HEK293 (cell line): Measurements from ENCODE around the gene BANF2.

ENCODE experiments used
- ATF2 ChIP-seq: fragments of 450-650 bp; formaldehyde crosslinking; IDR thresholded peaks from 2 replicates; pipeline ENCODE4 v1.5.1; 2016; ENCODE audit warnings: missing biosample characterization, missing genetic modification characterization, low read depth
- OSR2 ChIP-seq: fragments of 450-650 bp; formaldehyde crosslinking; IDR thresholded peaks from 2 replicates; pipeline ENCODE4 v1.5.1; 2016; ENCODE audit warnings: missing biosample characterization, missing genetic modification characterization
- PATZ1 ChIP-seq: fragments of 450-650 bp; formaldehyde crosslinking; IDR thresholded peaks from 2 replicates; pipeline ENCODE4 v1.5.1; 2016; ENCODE audit warnings: missing biosample characterization, missing genetic modification characterization
- PBX3 ChIP-seq: sonication (generic); formaldehyde crosslinking; IDR thresholded peaks from 2 replicates; pipeline ENCODE4 v1.8.1; 2022; ENCODE audit warnings: mild to moderate bottlenecking, moderate library complexity, missing genetic modification reagents
- YY1 ChIP-seq: fragments of 450-650 bp; formaldehyde crosslinking; IDR thresholded peaks from 2 replicates; pipeline ENCODE4 v1.5.1; 2018; ENCODE audit warnings: missing biosample characterization, missing genetic modification characterization
- ZBTB17 ChIP-seq: fragments of 450-650 bp; formaldehyde crosslinking; IDR thresholded peaks from 2 replicates; pipeline ENCODE4 v1.5.1; 2016; ENCODE audit warnings: missing biosample characterization, missing genetic modification characterization
- ZBTB21 ChIP-seq: fragments of 450-650 bp; formaldehyde crosslinking; IDR thresholded peaks from 2 replicates; pipeline ENCODE4 v1.5.1; 2017; ENCODE audit warnings: missing biosample characterization, missing genetic modification characterization
- ZNF354C ChIP-seq: fragments of 450-650 bp; formaldehyde crosslinking; IDR thresholded peaks from 2 replicates; pipeline ENCODE4 v1.5.1; 2016; ENCODE audit warnings: missing biosample characterization, missing genetic modification characterization, low read depth, borderline replicate concordance
- ZNF677 ChIP-seq: fragments of 450-650 bp; IDR thresholded peaks from 2 replicates; pipeline ENCODE4 v1.5.0; 2018; ENCODE audit warnings: missing biosample characterization, mild to moderate bottlenecking, missing genetic modification characterization, moderate library complexity
- ZNF830 ChIP-seq: fragments of 450-650 bp; IDR thresholded peaks from 2 replicates; pipeline ENCODE4 v1.5.0; 2018; ENCODE audit warnings: missing biosample characterization, missing genetic modification characterization, low read depth, mild to moderate bottlenecking, moderate library complexity
- ZSCAN18 ChIP-seq: fragments of 450-650 bp; formaldehyde crosslinking; IDR thresholded peaks from 2 replicates; pipeline ENCODE4 v1.5.1; 2016; ENCODE audit warnings: missing biosample characterization, missing genetic modification characterization
- TF ChIP-seq, protein P1 (sequence below): fragments of 450-650 bp; formaldehyde crosslinking; IDR thresholded peaks from 2 replicates; pipeline ENCODE4 v1.5.1; 2016; ENCODE audit warnings: missing biosample characterization, missing genetic modification characterization
- TF ChIP-seq, protein P2 (sequence below): fragments of 450-650 bp; IDR thresholded peaks from 2 replicates; pipeline ENCODE4 v1.5.1; 2018; ENCODE audit warnings: missing biosample characterization, mild to moderate bottlenecking, missing genetic modification characterization
- TF ChIP-seq, protein P3 (sequence below): fragments of 450-650 bp; formaldehyde crosslinking; IDR thresholded peaks from 2 replicates; pipeline ENCODE4 v1.5.1; 2016; ENCODE audit warnings: missing biosample characterization, missing genetic modification characterization

- TF ChIP-seq ZNF830 (tag by site-specific recombination) (no peak), ZNF677 (no peak), OSR2 (no peak), PBX3 (CRISPR knock-in tag) (no peak), YY1 (tag by site-specific recombination) (no peak), ZSCAN18 (tag by site-specific recombination) (no peak), ZNF354C (no peak), ZBTB21 (no peak), ATF2 (no peak), ZBTB17 (tag by site-specific recombination) (no peak), PATZ1 (tag by site-specific recombination) (no peak)
- TF ChIP-seq, protein P1, sequence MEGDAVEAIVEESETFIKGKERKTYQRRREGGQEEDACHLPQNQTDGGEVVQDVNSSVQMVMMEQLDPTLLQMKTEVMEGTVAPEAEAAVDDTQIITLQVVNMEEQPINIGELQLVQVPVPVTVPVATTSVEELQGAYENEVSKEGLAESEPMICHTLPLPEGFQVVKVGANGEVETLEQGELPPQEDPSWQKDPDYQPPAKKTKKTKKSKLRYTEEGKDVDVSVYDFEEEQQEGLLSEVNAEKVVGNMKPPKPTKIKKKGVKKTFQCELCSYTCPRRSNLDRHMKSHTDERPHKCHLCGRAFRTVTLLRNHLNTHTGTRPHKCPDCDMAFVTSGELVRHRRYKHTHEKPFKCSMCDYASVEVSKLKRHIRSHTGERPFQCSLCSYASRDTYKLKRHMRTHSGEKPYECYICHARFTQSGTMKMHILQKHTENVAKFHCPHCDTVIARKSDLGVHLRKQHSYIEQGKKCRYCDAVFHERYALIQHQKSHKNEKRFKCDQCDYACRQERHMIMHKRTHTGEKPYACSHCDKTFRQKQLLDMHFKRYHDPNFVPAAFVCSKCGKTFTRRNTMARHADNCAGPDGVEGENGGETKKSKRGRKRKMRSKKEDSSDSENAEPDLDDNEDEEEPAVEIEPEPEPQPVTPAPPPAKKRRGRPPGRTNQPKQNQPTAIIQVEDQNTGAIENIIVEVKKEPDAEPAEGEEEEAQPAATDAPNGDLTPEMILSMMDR: no peak
- TF ChIP-seq, protein P2, sequence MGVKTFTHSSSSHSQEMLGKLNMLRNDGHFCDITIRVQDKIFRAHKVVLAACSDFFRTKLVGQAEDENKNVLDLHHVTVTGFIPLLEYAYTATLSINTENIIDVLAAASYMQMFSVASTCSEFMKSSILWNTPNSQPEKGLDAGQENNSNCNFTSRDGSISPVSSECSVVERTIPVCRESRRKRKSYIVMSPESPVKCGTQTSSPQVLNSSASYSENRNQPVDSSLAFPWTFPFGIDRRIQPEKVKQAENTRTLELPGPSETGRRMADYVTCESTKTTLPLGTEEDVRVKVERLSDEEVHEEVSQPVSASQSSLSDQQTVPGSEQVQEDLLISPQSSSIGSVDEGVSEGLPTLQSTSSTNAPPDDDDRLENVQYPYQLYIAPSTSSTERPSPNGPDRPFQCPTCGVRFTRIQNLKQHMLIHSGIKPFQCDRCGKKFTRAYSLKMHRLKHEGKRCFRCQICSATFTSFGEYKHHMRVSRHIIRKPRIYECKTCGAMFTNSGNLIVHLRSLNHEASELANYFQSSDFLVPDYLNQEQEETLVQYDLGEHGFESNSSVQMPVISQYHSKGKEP (tag by site-specific recombination): no peak
- TF ChIP-seq, protein P3, sequence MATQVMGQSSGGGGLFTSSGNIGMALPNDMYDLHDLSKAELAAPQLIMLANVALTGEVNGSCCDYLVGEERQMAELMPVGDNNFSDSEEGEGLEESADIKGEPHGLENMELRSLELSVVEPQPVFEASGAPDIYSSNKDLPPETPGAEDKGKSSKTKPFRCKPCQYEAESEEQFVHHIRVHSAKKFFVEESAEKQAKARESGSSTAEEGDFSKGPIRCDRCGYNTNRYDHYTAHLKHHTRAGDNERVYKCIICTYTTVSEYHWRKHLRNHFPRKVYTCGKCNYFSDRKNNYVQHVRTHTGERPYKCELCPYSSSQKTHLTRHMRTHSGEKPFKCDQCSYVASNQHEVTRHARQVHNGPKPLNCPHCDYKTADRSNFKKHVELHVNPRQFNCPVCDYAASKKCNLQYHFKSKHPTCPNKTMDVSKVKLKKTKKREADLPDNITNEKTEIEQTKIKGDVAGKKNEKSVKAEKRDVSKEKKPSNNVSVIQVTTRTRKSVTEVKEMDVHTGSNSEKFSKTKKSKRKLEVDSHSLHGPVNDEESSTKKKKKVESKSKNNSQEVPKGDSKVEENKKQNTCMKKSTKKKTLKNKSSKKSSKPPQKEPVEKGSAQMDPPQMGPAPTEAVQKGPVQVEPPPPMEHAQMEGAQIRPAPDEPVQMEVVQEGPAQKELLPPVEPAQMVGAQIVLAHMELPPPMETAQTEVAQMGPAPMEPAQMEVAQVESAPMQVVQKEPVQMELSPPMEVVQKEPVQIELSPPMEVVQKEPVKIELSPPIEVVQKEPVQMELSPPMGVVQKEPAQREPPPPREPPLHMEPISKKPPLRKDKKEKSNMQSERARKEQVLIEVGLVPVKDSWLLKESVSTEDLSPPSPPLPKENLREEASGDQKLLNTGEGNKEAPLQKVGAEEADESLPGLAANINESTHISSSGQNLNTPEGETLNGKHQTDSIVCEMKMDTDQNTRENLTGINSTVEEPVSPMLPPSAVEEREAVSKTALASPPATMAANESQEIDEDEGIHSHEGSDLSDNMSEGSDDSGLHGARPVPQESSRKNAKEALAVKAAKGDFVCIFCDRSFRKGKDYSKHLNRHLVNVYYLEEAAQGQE (tag by site-specific recombination): no peak
These were observed 22.2 kb downstream of the BANF2 start for GRCh38 chr20:17721802-17722486.
